ENCODE measurements around the gene PRKG1.

Gene PRKG1

DNA sequence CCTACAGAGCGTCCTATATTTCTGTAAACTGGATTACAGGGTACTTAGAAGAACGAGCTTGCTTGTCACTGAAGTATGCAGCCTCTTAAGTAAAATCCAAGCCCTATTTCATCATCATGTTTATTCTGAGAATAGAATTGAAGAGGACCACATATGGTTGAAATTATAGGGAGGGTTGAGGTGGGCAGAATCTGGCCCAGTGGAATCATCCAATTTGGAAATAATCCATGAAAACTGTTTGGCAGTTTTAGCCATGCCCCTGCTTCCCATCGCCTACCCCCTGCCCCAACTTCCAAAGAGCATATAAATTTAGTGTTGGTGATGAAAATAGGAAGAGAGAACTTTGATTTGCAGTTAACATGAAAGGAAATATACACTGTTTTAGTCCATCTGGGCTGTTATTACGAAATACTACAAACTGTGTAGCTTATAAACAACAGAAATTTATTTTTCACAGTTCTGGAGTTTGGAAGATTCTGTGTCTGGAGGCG is 150.4 kb downstream of the PRKG1 start:
- H4K91ac ChIP-seq (ENCODE audit: low read depth, low read length, poor library complexity), result no peak overlapping the region
- H3K18ac ChIP-seq (ENCODE audit: low read length), result no peak overlapping the region
- no peak overlapping the region for H3K4me2 ChIP-seq (ENCODE audit: insufficient read depth, low read length, poor library complexity, severe bottlenecking)
- no peaks in the 10 kb centered on the region for H3K79me1 ChIP-seq (ENCODE audit: low read depth, low read length)
- H3K23ac ChIP-seq (ENCODE audit: low read depth, low read length, poor library complexity), result no peak overlapping the region
- H2BK12ac ChIP-seq (ENCODE audit: low read length), result no peak overlapping the region
- H3K14ac ChIP-seq (ENCODE audit: low read length), result no peak overlapping the region
- H3K27ac ChIP-seq (replicated peaks; ENCODE audit: low read length), result no peak overlapping the region
- WGBS, 2 donors (ENCODE audit: extremely low coverage in 2 of 2, insufficient read length in 2 of 2, insufficient replicate concordance in 1 of 2), result no CpG with 5 or more reads among the region's 5 CpGs
- no peak overlapping the region for H3K9ac ChIP-seq (ENCODE audit: low read depth, low read length, poor library complexity)
- no peak overlapping the region for H3K4me3 ChIP-seq (ENCODE audit: low read length in 2 of 2)
- H4K8ac ChIP-seq (ENCODE audit: low read depth, low read length), result no peak overlapping the region
- no peaks in the 10 kb centered on the region for H3K4me1 ChIP-seq (ENCODE audit: control insufficient read depth in 2 of 2, insufficient read depth in 1 of 2, low read depth in 1 of 2, low read length in 2 of 2)
- H3K4ac ChIP-seq (ENCODE audit: low read length), result no peak overlapping the region
- no peaks in the 10 kb centered on the region for H3K27me3 ChIP-seq (ENCODE audit: control insufficient read depth in 3 of 3, insufficient read depth in 3 of 3, low read depth in 1 of 3, low read length in 3 of 3)
- H2AK5ac ChIP-seq (ENCODE audit: low read depth, low read length), result no peak overlapping the region
- no peaks in the 10 kb centered on the region for H3K36me3 ChIP-seq (replicated peaks in 1 of 2; ENCODE audit: control insufficient read depth in 2 of 2, insufficient read depth in 2 of 2, low read length in 2 of 2)
- H2BK120ac ChIP-seq (ENCODE audit: low read depth, low read length), result no peak overlapping the region
- no peak overlapping the region for H2BK15ac ChIP-seq (ENCODE audit: low read length)
- no peaks in the 10 kb centered on the region for H3K9me3 ChIP-seq (replicated peaks in 1 of 2; ENCODE audit: control insufficient read depth in 2 of 2, insufficient read depth in 1 of 2, low read depth in 1 of 2, low read length in 2 of 2)
- DNase-seq (ENCODE audit: low spot score), result no peak
- H2BK5ac ChIP-seq (ENCODE audit: low read length), result no peak overlapping the region
- H2AFZ ChIP-seq (ENCODE audit: low read length), result no peak overlapping the region

- no peak overlapping the region for H3K4ac ChIP-seq (ENCODE audit: low read length)
- no peaks in the 10 kb centered on the region for H3K9me3 ChIP-seq (replicated peaks in 1 of 2; ENCODE audit: control insufficient read depth in 2 of 2, insufficient read depth in 1 of 2, low read depth in 1 of 2, low read length in 2 of 2)
- H3K27me3 ChIP-seq (ENCODE audit: control insufficient read depth in 3 of 3, insufficient read depth in 3 of 3, low read depth in 1 of 3, low read length in 3 of 3), result no peaks in the 10 kb centered on the region
- DNase-seq (ENCODE audit: low spot score), result no peak
- no CpG with 5 or more reads among the region's 4 CpGs for WGBS, 2 donors (ENCODE audit: extremely low coverage in 2 of 2, insufficient read length in 2 of 2, insufficient replicate concordance in 1 of 2)
- no peak overlapping the region for H2AK5ac ChIP-seq (ENCODE audit: low read depth, low read length)
- no peaks in the 10 kb centered on the region for H3K4me1 ChIP-seq (ENCODE audit: control insufficient read depth in 2 of 2, insufficient read depth in 1 of 2, low read depth in 1 of 2, low read length in 2 of 2)
- no peak overlapping the region for H3K14ac ChIP-seq (ENCODE audit: low read length)
- H3K9ac ChIP-seq (ENCODE audit: low read depth, low read length, poor library complexity), result no peak overlapping the region
- H4K8ac ChIP-seq (ENCODE audit: low read depth, low read length), result no peak overlapping the region
- no peak overlapping the region for H3K4me2 ChIP-seq (ENCODE audit: insufficient read depth, low read length, poor library complexity, severe bottlenecking)
- no peak overlapping the region for H4K91ac ChIP-seq (ENCODE audit: low read depth, low read length, poor library complexity)
- no peak overlapping the region for H2BK15ac ChIP-seq (ENCODE audit: low read length)
- H3K36me3 ChIP-seq (replicated peaks in 1 of 2; ENCODE audit: control insufficient read depth in 2 of 2, insufficient read depth in 2 of 2, low read length in 2 of 2), result no peaks in the 10 kb centered on the region
- H2BK120ac ChIP-seq (ENCODE audit: low read depth, low read length), result no peak overlapping the region
- no peaks in the 10 kb centered on the region for H3K79me1 ChIP-seq (ENCODE audit: low read depth, low read length)
- H3K23ac ChIP-seq (ENCODE audit: low read depth, low read length, poor library complexity), result no peak overlapping the region
- no peak overlapping the region for H2AFZ ChIP-seq (ENCODE audit: low read length)
- no peak overlapping the region for H3K4me3 ChIP-seq (ENCODE audit: low read length in 2 of 2)
- H2BK5ac ChIP-seq (ENCODE audit: low read length), result no peak overlapping the region
- H2BK12ac ChIP-seq (ENCODE audit: low read length), result no peak overlapping the region
- no peak overlapping the region for H3K18ac ChIP-seq (ENCODE audit: low read length)
- no peak overlapping the region for H3K27ac ChIP-seq (replicated peaks; ENCODE audit: low read length)
Measured at GRCh38 chr10:51227897-51228713, 153.8 kb downstream of the PRKG1 start.

- no peak overlapping the region for H2BK120ac ChIP-seq (ENCODE audit: low read depth, low read length)
- no peak overlapping the region for H3K27ac ChIP-seq (replicated peaks; ENCODE audit: low read length)
- H3K9me3 ChIP-seq (replicated peaks in 1 of 2; ENCODE audit: control insufficient read depth in 2 of 2, insufficient read depth in 1 of 2, low read depth in 1 of 2, low read length in 2 of 2), result no peaks in the 10 kb centered on the region
- no CpG with 5 or more reads among the region's 4 CpGs for WGBS, 2 donors (ENCODE audit: extremely low coverage in 2 of 2, insufficient read length in 2 of 2, insufficient replicate concordance in 1 of 2)
- H3K9ac ChIP-seq (ENCODE audit: low read depth, low read length, poor library complexity), result no peak overlapping the region
- no peak overlapping the region for H3K4me2 ChIP-seq (ENCODE audit: insufficient read depth, low read length, poor library complexity, severe bottlenecking)
- H3K4me1 ChIP-seq (ENCODE audit: control insufficient read depth in 2 of 2, insufficient read depth in 1 of 2, low read depth in 1 of 2, low read length in 2 of 2), result no peaks in the 10 kb centered on the region
- no peak overlapping the region for H4K8ac ChIP-seq (ENCODE audit: low read depth, low read length)
- H3K18ac ChIP-seq (ENCODE audit: low read length), result no peak overlapping the region
- H3K14ac ChIP-seq (ENCODE audit: low read length), result no peak overlapping the region
- H2BK5ac ChIP-seq (ENCODE audit: low read length), result no peak overlapping the region
- H3K36me3 ChIP-seq (replicated peaks in 1 of 2; ENCODE audit: control insufficient read depth in 2 of 2, insufficient read depth in 2 of 2, low read length in 2 of 2), result no peaks in the 10 kb centered on the region
- no peak overlapping the region for H3K23ac ChIP-seq (ENCODE audit: low read depth, low read length, poor library complexity)
- no peaks in the 10 kb centered on the region for H3K27me3 ChIP-seq (ENCODE audit: control insufficient read depth in 3 of 3, insufficient read depth in 3 of 3, low read depth in 1 of 3, low read length in 3 of 3)
- H2BK15ac ChIP-seq (ENCODE audit: low read length), result no peak overlapping the region
- no peak overlapping the region for H2AFZ ChIP-seq (ENCODE audit: low read length)
- no peak overlapping the region for H4K91ac ChIP-seq (ENCODE audit: low read depth, low read length, poor library complexity)
- H3K4ac ChIP-seq (ENCODE audit: low read length), result no peak overlapping the region
- H3K79me1 ChIP-seq (ENCODE audit: low read depth, low read length), result no peaks in the 10 kb centered on the region
- H2AK5ac ChIP-seq (ENCODE audit: low read depth, low read length), result no peak overlapping the region
- no peak overlapping the region for H3K4me3 ChIP-seq (ENCODE audit: low read length in 2 of 2)
- no peak overlapping the region for H2BK12ac ChIP-seq (ENCODE audit: low read length)
- DNase-seq (ENCODE audit: low spot score), result no peak
Measured at GRCh38 chr10:51228714-51229100, 154.4 kb downstream of the PRKG1 start.

- H4K91ac ChIP-seq (ENCODE audit: low read depth, low read length, poor library complexity), result no peak overlapping the region
- DNase-seq (ENCODE audit: low spot score), result no peak
- no peak overlapping the region for H2AK5ac ChIP-seq (ENCODE audit: low read depth, low read length)
- H3K4ac ChIP-seq (ENCODE audit: low read length), result no peak overlapping the region
- H3K14ac ChIP-seq (ENCODE audit: low read length), result no peak overlapping the region
- H3K9me3 ChIP-seq (replicated peaks in 1 of 2; ENCODE audit: control insufficient read depth in 2 of 2, insufficient read depth in 1 of 2, low read depth in 1 of 2, low read length in 2 of 2), result no peaks in the 10 kb centered on the region
- H3K23ac ChIP-seq (ENCODE audit: low read depth, low read length, poor library complexity), result no peak overlapping the region
- no peak overlapping the region for H3K27ac ChIP-seq (replicated peaks; ENCODE audit: low read length)
- H3K18ac ChIP-seq (ENCODE audit: low read length), result no peak overlapping the region
- no peaks in the 10 kb centered on the region for H3K36me3 ChIP-seq (replicated peaks in 1 of 2; ENCODE audit: control insufficient read depth in 2 of 2, insufficient read depth in 2 of 2, low read length in 2 of 2)
- peaks cover 0 to 3% of the 10 kb centered on the region in 2 donors for H3K4me1 ChIP-seq (ENCODE audit: control insufficient read depth in 2 of 2, insufficient read depth in 1 of 2, low read depth in 1 of 2, low read length in 2 of 2)
- no peak overlapping the region for H4K8ac ChIP-seq (ENCODE audit: low read depth, low read length)
- H3K4me2 ChIP-seq (ENCODE audit: insufficient read depth, low read length, poor library complexity, severe bottlenecking), result no peak overlapping the region
- no peak overlapping the region for H2AFZ ChIP-seq (ENCODE audit: low read length)
- no peaks in the 10 kb centered on the region for H3K79me1 ChIP-seq (ENCODE audit: low read depth, low read length)
- no peak overlapping the region for H3K4me3 ChIP-seq (ENCODE audit: low read length in 2 of 2)
- H3K27me3 ChIP-seq (ENCODE audit: control insufficient read depth in 3 of 3, insufficient read depth in 3 of 3, low read depth in 1 of 3, low read length in 3 of 3), result no peaks in the 10 kb centered on the region
- H3K9ac ChIP-seq (ENCODE audit: low read depth, low read length, poor library complexity), result no peak overlapping the region
- H2BK15ac ChIP-seq (ENCODE audit: low read length), result no peak overlapping the region
- H2BK120ac ChIP-seq (ENCODE audit: low read depth, low read length), result no peak overlapping the region
- no peak overlapping the region for H2BK12ac ChIP-seq (ENCODE audit: low read length)
- H2BK5ac ChIP-seq (ENCODE audit: low read length), result no peak overlapping the region
- no CpG with 5 or more reads among the region's 5 CpGs for WGBS, 2 donors (ENCODE audit: extremely low coverage in 2 of 2, insufficient read length in 2 of 2, insufficient replicate concordance in 1 of 2)
Measured at GRCh38 chr10:51230887-51231585, 156.7 kb downstream of the PRKG1 start.
